IPS-11a (cell line): ENCODE measurements around the gene GDA.

Experiments used
- H3K4me3 ChIP-seq: one replicate; pipeline ENCODE4 v1.5.1; 2013; ENCODE audit warnings: low read depth, low read length, control low read depth

The GDA gene

DNA sequence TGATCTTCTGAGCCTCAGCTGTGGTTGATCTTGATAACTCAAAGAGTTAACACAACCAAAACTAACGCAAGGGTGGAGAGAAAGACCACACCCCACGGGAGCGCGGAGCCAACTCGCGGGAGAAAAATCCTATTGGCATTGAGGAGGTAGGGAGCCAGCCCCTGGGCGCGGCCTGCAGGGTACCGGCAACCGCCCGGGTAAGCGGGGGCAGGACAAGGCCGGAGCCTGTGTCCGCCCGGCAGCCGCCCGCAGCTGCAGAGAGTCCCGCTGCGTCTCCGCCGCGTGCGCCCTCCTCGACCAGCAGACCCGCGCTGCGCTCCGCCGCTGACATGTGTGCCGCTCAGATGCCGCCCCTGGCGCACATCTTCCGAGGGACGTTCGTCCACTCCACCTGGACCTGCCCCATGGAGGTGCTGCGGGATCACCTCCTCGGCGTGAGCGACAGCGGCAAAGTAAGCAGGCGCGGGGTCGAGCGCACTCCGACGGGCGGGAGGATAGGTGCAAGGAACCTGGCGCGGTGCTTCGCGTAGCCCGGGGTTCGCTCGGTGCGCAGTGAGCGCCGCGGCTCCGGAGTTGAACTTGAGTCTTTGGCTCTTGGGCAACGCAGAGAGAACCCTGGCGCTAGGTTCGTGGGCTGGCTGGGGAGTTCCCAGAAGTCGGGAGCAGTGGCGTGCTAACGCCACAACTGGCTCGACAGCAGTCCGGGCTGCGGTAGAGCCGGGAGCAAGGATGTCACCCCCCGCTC, at the start of gene GDA:
Gene GDA, plus strand, starts transcription at position 210 of the 745 bp plus-strand sequence. Its CDS starts 120 bp downstream, at position 330.
- peak within 1 kb of the TSS; percentile 24 for H3K4me3 ChIP-seq

DNA sequence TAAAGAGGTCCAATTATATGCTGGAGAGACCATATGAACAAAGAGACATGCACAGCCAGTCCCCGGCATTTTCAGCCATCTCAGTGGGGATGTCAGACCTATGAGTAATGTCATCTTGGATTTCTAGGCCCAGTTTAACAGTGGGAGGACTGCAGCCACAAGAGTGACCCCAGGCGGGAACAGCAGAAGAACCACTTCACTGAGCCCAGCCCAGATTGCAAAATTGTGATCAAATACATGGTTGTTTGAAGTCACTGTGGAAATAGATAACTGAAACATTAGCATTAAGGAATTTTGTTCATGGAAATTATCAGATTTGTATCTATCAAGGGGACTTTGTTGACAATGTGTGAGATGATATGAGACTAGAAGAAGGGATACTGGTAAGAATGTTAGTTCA, 46.7 kb upstream of the GDA start:
- no peak overlapping the region for H3K4me3 ChIP-seq

DNA sequence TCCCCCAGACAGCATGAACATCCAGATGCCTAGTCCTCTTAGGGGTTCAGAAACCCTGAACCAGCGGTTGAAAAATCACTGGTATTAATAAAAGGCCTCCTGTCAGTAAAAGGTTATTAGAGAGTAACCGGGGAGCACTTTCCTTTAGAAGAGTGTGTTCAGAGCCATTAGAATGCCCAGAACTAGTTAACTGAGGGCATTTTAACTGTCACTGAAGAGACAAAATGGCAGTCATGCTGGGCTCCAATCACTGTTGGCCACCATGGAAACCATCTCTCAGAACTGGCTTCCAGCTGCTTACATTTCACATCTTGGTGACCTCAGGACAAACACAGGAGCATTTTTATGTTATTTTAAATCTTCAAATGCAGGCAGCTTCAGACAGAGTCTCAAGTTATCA, 36.2 kb upstream of the GDA start:
- no peak overlapping the region for H3K4me3 ChIP-seq

DNA sequence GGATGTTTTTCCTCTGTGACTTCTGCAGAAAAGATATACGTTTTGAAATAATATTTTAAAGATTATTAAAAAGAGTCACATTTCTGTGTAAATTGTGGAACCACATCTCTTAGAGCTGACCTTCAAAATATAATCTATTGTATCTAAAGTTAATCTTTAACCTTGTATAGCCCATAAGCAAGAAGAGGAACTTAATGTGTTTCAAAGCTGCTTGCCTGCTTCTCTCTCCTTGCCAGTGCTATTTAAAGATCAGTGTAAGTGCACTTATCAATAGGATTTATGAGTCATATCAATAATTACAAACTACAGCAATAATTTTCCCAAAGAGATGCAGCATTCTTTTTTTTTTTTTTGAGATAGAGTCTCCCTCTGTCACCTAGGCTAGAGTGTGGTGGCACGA, 29.4 kb upstream of the GDA start:
- H3K4me3 ChIP-seq, result no peak overlapping the region

DNA sequence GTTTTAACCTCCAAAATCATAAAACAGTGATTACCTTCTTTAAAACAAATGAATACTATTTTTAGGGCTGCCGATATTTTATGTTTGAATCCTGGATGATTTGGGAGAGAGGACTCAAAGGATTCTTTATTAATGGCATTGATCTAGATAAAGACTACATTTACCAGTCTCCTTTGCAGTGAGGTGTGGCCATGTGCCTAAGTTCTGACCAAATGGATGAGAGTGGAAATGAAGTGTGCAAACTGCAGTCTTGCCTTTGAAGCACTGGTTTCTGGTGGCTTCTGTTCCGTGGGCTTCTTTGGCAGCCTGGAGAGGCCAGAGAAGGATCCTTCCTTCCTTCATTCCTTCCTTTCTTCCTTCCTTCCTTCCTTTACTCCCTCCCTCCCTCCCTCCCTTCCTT, 24.3 kb upstream of the GDA start:
- H3K4me3 ChIP-seq, result no peak overlapping the region

DNA sequence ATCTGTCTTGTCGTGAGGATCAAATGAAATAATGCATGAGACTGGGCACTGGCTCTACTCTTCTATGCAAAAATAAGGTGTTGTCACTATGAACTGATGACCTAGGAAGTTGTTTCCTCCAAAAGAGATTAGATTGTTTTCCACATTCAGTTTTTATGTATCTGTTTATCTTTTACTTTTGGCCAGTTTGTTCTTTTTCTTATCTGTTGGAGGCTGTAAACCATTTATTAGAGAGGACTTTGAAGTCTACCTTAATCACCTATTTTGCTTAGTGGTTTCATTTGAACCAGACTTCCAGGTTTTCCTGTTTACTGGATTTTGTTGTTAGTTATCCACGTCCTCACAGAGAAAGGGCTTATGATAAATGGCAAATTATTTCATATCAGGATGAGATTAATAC, 21.5 kb upstream of the GDA start:
- no peak overlapping the region for H3K4me3 ChIP-seq

DNA sequence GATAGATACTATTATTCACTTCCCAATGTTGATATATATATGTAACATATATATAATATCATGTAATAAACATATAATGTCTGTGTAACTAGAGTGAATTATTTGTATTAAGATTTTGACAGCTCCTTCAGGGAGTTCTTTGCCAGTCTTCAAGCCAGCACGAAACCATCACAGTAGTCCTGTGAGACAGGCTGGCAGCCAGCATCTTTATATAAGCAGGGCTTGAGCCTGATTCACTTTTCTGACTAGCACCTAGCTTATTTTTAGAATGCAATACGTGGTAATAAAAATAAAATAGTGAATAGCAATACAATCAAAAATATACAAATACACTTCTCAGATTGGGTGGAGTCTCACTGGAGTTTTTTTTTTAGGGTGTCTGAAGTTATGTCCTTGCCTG, 20.7 kb upstream of the GDA start:
- no peak overlapping the region for H3K4me3 ChIP-seq

DNA sequence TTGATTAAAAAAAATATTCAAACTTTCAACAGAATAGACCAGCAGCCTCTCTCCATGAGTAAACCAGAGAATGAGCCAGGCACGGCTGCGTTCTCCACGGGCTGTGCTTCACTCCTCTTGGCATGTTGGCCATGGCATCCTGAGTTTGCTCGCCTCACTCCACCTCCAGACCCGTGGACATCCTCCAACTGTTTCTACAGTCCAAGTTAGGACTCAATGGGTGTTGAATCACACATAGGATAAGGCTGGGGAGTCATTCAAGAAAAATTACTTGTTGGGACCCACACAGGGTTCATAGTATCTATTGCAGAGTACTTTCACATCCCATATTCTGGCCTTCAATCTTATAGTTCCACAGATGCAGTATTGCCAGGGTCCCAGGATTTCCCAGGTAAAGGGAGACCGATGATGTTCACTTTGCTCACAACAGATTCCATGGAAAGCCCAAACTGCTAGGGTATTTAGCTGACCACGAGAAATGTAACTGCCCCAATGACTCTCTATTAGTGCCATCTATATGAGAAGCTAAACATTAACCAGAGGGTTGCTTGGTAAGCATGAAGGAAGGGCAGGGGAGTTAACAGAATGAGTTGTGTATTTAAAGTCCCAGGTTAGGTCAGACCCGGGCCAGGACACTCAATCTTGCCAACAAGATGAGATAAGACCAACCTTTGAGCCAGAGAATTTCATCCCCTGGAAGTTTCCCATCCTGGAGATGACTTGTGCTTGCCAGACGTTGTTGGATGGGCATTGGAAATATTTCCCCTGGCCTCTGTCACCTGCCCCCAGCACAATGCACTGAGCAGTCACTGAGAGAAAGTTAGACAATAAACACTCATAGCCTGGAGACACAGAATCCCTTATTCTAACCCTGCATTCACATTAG, 19.7 kb upstream of the GDA start:
- no peak overlapping the region for H3K4me3 ChIP-seq

DNA sequence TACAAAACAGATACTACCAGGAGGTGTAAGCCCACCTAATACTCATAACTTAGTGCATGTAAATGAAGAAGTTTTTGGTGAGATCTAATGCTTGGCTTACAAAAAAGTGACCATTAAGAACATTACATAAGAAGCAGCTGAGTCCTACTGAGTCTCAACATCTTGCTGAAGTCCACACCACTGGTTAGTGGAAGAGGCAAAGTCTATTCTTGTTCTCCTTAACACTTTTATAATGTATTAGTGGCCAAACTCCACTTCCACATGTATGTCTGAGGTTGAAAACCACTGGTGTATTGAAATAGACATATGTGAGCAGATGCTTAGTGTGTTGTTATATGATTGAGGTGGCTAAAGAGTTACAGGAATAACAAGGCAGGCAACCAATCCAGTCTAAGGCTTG, 18.9 kb upstream of the GDA start:
- no peak overlapping the region for H3K4me3 ChIP-seq

DNA sequence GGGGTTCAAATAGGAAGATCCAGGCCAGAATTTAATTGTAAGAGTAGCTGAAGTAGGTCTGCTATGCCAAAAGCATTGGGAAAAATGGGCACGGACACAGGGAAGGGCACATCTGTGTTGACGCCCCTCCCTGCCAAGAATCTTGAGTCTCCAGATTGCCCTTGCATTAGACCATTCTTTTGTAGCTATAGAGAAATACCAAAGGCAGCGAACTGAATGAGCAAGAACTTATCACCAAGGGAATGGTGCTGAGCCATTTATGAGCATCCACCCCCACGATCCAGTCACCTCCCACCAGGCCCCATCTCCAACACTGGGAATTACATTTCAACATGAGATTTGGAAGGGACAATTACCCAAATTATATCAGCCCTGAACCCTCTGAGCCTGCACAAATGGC, 18.0 kb upstream of the GDA start:
- no peak overlapping the region for H3K4me3 ChIP-seq

DNA sequence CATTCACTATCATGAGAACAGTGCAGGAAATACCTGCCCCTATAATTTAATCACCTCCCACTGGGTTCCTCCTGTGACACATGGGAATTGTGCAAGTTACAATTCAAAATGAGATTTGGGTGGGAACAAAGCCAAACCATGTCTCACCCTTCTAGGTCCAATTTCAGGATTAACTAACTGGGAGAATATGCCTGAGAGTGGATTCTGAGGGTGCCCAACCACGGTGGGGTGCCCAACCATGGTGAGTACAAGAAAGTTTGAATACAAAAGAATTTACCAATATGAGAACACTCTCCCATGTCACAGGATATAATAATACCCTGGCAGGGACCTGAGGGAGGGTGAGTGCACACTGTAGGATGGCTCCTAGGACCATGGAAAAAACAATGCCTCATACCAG, 17.2 kb upstream of the GDA start:
- no peak overlapping the region for H3K4me3 ChIP-seq

DNA sequence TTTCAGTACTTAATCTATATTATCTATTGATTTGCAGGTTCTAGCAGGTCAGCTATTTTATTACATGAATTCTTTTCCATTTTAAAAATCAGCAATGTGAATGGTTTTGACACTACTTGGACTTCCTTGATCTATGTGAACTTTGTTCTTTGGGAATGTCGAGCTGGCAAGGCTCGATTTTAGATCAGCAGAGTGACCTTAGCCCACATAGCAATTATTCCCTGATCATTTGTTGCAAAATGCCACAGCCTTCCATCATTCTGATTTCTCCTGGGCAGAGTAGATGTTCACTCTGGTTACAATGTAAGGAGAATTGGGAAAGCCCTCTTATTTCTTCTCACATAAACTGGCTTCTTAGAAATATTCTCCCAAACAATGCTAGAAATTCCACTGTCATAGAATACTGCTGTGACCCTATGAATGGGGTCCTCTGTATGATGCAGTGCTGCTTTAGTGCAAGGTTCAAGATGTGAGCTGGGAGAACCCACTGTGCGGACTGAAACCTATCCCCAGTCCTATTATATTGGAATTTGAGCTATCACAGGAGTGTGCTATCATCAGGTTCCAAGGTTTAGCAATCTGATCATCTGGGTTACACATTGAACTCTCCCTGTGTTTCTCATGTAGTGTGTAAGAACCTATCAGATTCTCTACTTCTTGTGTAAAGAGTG, 15.7 kb upstream of the GDA start:
- H3K4me3 ChIP-seq, result no peak overlapping the region

DNA sequence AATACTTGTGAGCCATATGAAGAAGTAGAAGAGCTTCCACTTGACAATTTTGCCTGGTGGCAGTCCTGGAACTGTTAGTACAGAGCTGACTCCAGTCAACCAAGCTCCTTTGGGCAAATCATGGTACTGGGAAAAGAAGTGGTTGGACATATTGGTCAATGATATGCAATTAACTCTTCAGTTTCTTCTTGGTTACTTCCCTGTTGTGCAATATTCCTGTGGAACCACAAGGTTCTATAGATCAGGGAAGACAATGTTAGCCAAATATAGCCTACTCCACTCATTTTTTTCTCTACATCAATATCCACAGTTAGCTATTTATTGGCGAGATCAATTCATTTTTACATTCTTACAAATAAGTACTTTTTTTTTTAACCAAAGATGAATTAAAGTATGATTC, 14.4 kb upstream of the GDA start:
- no peak overlapping the region for H3K4me3 ChIP-seq

DNA sequence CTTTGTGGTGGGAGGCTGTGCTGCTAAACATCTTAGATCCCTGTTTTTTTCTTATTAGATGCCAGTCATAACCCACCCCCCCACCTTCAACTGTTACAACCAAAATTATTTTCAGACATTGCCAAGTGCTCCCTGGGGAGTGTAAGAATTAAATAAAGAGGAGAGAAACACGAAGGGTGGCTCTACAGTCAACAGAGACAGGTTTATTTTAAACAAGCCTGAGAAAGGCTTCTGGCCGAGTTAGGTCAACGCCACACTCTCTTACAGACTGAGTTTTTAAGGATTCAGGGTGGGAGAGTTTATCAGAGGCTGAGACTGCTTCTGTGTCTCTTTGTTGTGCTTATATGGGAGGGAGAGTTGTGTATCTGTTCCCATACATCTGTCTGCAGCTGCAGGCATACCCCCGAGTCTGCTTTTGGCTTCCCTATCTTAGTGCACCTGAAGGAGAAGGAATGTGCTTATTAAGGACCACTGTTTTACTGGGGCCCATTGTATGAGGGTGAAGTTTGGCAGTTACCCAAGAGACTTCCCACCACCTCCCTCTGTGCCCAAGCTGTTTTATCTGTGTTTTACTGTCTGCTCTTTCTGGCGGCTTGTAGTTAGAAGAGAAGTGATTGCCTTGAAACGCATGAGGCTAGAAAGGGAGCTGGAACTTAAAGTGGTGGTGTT, 11.4 kb upstream of the GDA start:
- H3K4me3 ChIP-seq, result no peak overlapping the region

DNA sequence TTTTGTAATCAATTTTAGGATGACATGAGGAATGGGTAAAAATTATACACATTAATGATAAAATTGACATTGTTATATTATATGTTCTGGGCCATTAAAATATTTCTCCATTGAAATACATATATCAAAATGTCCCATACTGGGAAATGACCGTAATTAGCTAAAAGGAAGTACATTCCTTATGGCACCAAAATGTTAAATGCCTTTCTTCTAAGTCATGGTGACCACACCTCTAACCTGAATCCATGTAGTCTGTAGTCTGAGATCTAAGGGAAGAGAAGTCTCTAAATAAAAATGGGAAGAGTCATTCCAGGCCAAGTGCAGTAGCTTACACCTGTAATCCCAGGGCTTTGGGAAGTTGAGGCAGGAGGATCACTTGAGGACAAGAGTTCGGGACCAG, 10.0 kb upstream of the GDA start:
- H3K4me3 ChIP-seq, result no peak overlapping the region

DNA sequence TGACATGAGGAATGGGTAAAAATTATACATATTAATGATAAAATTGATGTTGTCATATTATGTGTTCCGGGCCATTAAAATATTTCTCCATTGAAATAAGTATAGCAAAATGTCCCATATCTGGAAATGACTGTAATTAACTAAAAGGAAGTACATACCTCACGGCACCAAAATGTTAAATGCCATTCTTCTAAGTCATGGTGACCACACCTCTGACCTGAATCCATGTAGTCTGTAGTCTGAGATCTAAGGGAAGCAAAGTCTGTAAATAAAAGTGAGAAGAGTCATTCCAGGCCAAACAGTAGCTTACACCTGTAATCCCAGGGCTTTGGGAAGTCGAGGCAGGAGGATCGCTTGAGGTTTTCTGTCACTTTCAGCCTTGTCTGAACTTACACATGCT, 8.7 kb upstream of the GDA start:
- H3K4me3 ChIP-seq, result no peak overlapping the region

DNA sequence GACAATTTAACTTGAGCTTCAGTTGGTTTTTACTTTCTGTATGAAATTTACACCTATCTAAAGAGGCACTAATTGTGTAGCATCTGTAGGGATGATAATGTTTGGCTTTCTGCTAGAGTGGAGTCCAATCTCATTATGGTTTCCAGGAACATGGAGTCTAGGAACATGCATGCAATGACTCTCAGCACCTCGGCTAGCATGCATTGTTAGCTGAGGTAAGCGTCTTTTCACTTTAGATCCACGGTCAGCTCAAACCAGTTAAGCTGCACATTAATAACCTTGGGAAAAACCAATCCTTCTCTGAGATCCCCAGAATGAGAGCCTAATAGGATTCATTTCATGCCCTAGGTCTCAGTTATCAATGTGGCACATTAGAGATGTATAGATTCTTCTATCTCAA, 7.8 kb upstream of the GDA start:
- no peak overlapping the region for H3K4me3 ChIP-seq

DNA sequence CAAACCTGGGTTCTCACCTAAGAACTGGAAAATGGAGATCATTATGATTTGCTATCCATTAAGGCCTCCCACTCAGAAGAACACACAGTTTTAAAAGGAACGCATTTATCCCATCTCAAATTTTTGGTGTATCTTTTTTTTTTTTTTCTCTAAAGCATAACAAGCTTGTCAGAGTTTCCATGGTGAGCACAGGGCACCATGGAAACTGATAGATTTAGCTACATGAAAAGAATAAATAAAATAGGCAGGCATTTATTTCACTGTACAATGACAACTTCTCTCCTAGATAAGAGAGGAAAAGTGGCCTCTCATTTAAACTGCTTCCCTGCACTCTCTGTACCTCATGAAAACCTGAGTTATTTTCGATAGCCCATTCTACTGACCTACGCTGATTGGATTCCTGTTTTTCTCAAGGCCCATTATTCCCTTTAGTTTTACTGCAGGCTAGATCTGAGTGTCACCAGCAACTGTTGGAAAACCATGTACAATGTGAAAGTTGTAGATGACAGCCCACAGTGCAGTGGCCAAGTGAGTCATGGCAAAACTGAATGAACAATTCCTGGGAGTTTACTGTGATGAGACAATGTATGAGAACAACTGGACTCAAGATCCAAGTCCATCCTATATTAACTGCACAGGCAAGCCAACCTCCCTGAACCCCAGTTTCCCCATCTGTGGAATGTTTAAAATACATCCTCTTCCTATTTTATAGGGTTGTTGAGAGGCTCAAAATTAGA, 4.3 kb upstream of the GDA start:
- H3K4me3 ChIP-seq, result no peak overlapping the region

DNA sequence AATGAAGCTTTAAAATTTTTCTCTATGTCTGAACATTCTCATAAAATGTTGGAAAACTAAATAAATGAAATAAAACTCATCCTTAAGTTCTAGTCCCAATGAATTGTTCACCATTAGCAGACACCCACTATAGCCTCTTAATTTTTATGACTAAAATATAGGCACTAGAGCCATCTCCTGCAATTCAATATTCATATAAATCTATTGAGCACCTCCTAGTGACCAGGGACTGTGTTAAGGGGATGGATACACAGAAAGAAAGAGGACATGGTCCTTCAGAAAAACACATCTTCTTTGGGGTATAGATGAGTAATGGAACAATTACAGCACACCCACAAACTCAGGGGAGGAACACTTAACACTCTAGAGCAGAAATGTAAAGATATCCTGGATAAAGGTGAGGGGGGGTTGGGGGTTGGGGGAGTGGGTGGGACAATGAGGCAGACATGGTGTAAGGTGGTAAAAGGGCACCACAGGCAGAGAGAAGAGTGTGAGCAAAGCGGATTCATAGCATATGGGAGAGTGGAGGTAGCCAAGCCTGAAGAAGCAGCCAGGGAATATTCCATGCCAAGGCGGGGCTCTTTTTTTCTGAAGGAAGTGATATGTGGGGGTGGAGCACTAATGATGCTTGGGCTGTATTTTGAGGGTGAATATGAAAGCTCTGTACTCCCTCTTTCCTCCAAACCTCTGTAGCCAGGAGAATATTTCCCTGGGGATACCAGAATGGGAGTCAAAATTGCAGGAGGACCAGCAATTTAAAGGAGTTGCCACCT, 3.3 kb upstream of the GDA start:
- no peak overlapping the region for H3K4me3 ChIP-seq

DNA sequence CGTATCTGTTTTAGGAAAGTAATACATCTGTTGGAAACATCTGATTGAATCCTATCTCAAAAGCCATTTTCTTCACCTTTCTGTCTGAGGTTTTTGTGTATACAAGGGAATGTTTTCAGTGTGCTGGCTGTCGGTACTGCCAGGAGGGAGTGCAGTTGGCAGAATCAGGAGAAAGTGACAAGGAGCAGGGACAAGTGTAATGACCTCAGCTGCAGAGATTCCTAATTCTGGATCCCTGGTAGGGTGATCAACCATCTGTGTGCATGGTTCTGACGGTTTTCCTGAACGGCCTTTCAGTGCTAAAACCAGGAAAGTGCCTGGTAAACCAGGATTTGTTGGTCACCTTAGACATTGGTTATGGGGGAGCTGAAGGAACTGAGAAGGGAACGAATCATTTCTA, 1.6 kb upstream of the GDA start:
- no peak overlapping the region for H3K4me3 ChIP-seq
